Measurements from ENCODE around the gene RGS1. TPM values are rescaled to one million over a fixed set of nuclear protein-coding genes. Genes with fewer than 3 reads are reported as not detected.

The RGS1 gene
- total and polyA plus RNA-seq, 2 of the 4 experiments (the other 2 are of a cell fraction), result not detected

- TF ChIP-seq FOS (IDR thresholded peaks at IDR 0.05; ENCODE audit: low read depth, low read length), result no peak
Observed at GRCh38 chr1:192545896-192546521, 29.6 kb upstream of the RGS1 start (continued).

- Histone ChIP-seq H3K56ac (ENCODE audit: extremely low read depth, insufficient read depth, low read length) (no peak overlapping the region), H3K36me3 (ENCODE audit: control insufficient read depth, insufficient read depth, low read length) (no peaks in the 10 kb centered on the region), H2BK5ac (ENCODE audit: low read depth, low read length, poor library complexity, severe bottlenecking) (no peak overlapping the region), H3K18ac (ENCODE audit: low read depth, low read length) (peak overlapping the region; percentile 85), H3K9me1 (ENCODE audit: insufficient read depth, low read length) (peaks cover 3% of the 10 kb centered on the region), H3K27ac (ENCODE audit: insufficient read depth, low read length) (no peak overlapping the region), H3K4ac (ENCODE audit: low read depth, low read length) (peak overlapping the region; percentile 8; the same call in 1 of the 2 replicates), H2AFZ (replicated peaks; ENCODE audit: low read length, poor library complexity) (no peak overlapping the region), H3K9ac (ENCODE audit: low read depth, low read length) (no peak overlapping the region), H3K4me2 (ENCODE audit: low read depth, low read length) (no peak overlapping the region), H4K5ac (ENCODE audit: low read depth, low read length) (peak overlapping the region; percentile 81; the same call in 1 of the 2 replicates), H3K23ac (ENCODE audit: low read depth, low read length) (0 out of 2 replicates have a peak overlapping the region, but pooled peaks have one; percentile 38), H3K4me3 (ENCODE audit: insufficient read depth, low read depth, low read length) (no peak overlapping the region), H2AK9ac (replicated peaks; ENCODE audit: low read depth, low read length, poor library complexity) (no peak overlapping the region), H2BK20ac (ENCODE audit: low read depth, low read length) (peak overlapping the region; percentile 16; the same call in 1 of the 2 replicates), H3K79me1 (ENCODE audit: low read depth in 1 of 2, low read length in 2 of 2) (no peaks in the 10 kb centered on the region), H2AK5ac (ENCODE audit: low read depth, low read length) (no peak overlapping the region), H2BK120ac (ENCODE audit: low read depth, low read length) (peak overlapping the region; percentile 20; the same call in 1 of the 2 replicates), H3K4me1 (ENCODE audit: control insufficient read depth, insufficient read depth, low read length) (peaks cover 14% of the 10 kb centered on the region), H4K91ac (ENCODE audit: insufficient read depth, low read depth, low read length) (peak overlapping the region; percentile 1; the same call in 1 of the 2 replicates), H4K20me1 (ENCODE audit: insufficient read depth, low read length) (no peaks in the 10 kb centered on the region), H2BK15ac (ENCODE audit: low read depth, low read length) (0 out of 3 replicates have a peak overlapping the region, but pooled peaks have one; percentile 4), H3K27me3 (ENCODE audit: control insufficient read depth, insufficient read depth, low read length) (no peaks in the 10 kb centered on the region), H4K8ac (ENCODE audit: low read depth in 2 of 2, low read length in 2 of 2) (peak overlapping the region in 1 of 2 experiments; percentile 12; a peak in 1 of 4 replicates), H3K14ac (replicated peaks; ENCODE audit: low read depth, low read length) (peak overlapping the region; percentile 63; the same call in 1 of the 2 replicates), H3K9me3 (ENCODE audit: control insufficient read depth, insufficient read depth, low read length) (no peaks in the 10 kb centered on the region)
- intact Hi-C loops (cut with micrococcal nuclease), result no loop called here
- no CpG with 5 or more reads among the region's 7 CpGs for WGBS, 2 experiments (ENCODE audit: extremely low coverage in 2 of 2, insufficient read length in 1 of 2)
- DNase-seq (no peak), ATAC-seq (ENCODE audit: low read depth) (no peak)
- CTCF ChIA-PET, result interaction anchor here (0.6 to 1.0 kb wide), 3 partner anchors 12 to 100 kb away, joined by 3 to 4 read pairs (median 3); no protein-coding TSS in a partner anchor
- POLR2A ChIA-PET (ENCODE audit: unreplicated experiment), result no interaction called here
- in situ Hi-C loops (cut with MboI; ENCODE audit: low sequenced_read_pairs), result no loop called here
- dilution Hi-C loops (cut with HindIII; ENCODE audit: low sequenced_read_pairs, unreplicated experiment), result no loop called here
- BruUV-seq (replicated peaks), result no TSS peak
- TF ChIP-seq CTCF (conservative IDR thresholded peaks at IDR 0.05; ENCODE audit: low read depth, low read length) (no peak), RCOR1 (IDR thresholded peaks at IDR 0.05; ENCODE audit: insufficient replicate concordance, low read length) (no peak), NFE2L2 (IDR thresholded peaks at IDR 0.05; ENCODE audit: low read depth, low read length) (no peak), RFX5 (IDR thresholded peaks at IDR 0.05; ENCODE audit: low read depth, low read length) (no peak), CEBPB (IDR thresholded peaks at IDR 0.05; ENCODE audit: low read depth, low read length) (no peak), ELK1 (IDR thresholded peaks at IDR 0.05; ENCODE audit: borderline replicate concordance, low read depth, low read length) (no peak), CHD1 (IDR thresholded peaks at IDR 0.05; ENCODE audit: low read depth, low read length) (no peak), MAZ (IDR thresholded peaks at IDR 0.05; ENCODE audit: borderline replicate concordance, low read depth, low read length) (no peak), RAD21 (IDR thresholded peaks at IDR 0.05; ENCODE audit: low read length) (no peak), FOS (IDR thresholded peaks at IDR 0.05; ENCODE audit: low read depth, low read length) (no peak), BHLHE40 (IDR thresholded peaks at IDR 0.05; ENCODE audit: low read depth, low read length) (no peak), MAFK (IDR thresholded peaks at IDR 0.05; ENCODE audit: low read depth, low read length) (no peak)
Observed at GRCh38 chr1:192546596-192547190, 28.9 kb upstream of the RGS1 start.
